ENCODE data around the gene C16orf92. TPM values are rescaled to one million over a fixed set of nuclear protein-coding genes. Genes with fewer than 3 reads are reported as not detected.

C16orf92 gene
- total and polyA plus RNA-seq, 2 of the 13 experiments (the other 11 are each of a cell fraction or from before 2014, with no cell fraction given), result not detected

- TF ChIP-seq ZNF740 (CRISPR knock-in tag; IDR thresholded peaks at IDR 0.05) (no peak), ZNF296 (CRISPR knock-in tag; conservative IDR thresholded peaks at IDR 0.05) (peak; percentile 11; the same call in 1 of the 2 replicates), ZNF652 (CRISPR knock-in tag; IDR thresholded peaks at IDR 0.05; ENCODE audit: borderline replicate concordance, low read depth) (peak; percentile 51; the same call in 1 of the 2 replicates), CENPBD1 (CRISPR knock-in tag; IDR thresholded peaks at IDR 0.05; ENCODE audit: borderline replicate concordance, low read depth) (no peak), ZNF614 (CRISPR knock-in tag; IDR thresholded peaks at IDR 0.05; ENCODE audit: borderline replicate concordance) (peak; percentile 72; the same call in 1 of the 2 replicates), GMEB2 (CRISPR knock-in tag; IDR thresholded peaks at IDR 0.05; ENCODE audit: low read depth) (peak; percentile 94), FOXA1 (IDR thresholded peaks at IDR 0.05) (no peak), FOXA1 (CRISPR knock-in tag; IDR thresholded peaks at IDR 0.05) (peak; percentile 50), ZNF567 (CRISPR knock-in tag; IDR thresholded peaks at IDR 0.05; ENCODE audit: borderline replicate concordance) (peak; percentile 26; the same call in 1 of the 2 replicates), CENPT (CRISPR knock-in tag; IDR thresholded peaks at IDR 0.05; ENCODE audit: low read depth) (0 out of 2 replicates have a peak, but pooled peaks have one; percentile 27), ZNF276 (CRISPR knock-in tag; IDR thresholded peaks at IDR 0.05; ENCODE audit: low read depth) (no peak), CTCF (CRISPR knock-in tag; IDR thresholded peaks at IDR 0.05) (peak; percentile 45; the same call in 1 of the 2 replicates), TSC22D2 (CRISPR knock-in tag; IDR thresholded peaks at IDR 0.05; ENCODE audit: borderline replicate concordance) (peak; percentile 56; the same call in 1 of the 2 replicates), POGK (CRISPR knock-in tag; conservative IDR thresholded peaks at IDR 0.05) (peak; percentile 81; the same call in 1 of the 2 replicates), ZNF580 (CRISPR knock-in tag; IDR thresholded peaks at IDR 0.05; ENCODE audit: borderline replicate concordance, low read depth) (peak; percentile 38; the same call in 1 of the 2 replicates), HNRNPLL (IDR thresholded peaks at IDR 0.05; ENCODE audit: low read depth, low read length, poor library complexity, severe bottlenecking) (peak; percentile 91)
Observed at GRCh38 chr16:29995911-29996765, 26.9 kb upstream of the C16orf92 start, which contains the start of gene INO80E (continued).
